ENCODE data around the gene RAB25. TPM values are rescaled to one million over a fixed set of nuclear protein-coding genes. Genes with fewer than 3 reads are reported as not detected.
"Not testable (repeated sequence)": the region's sequence is repeated elsewhere in the genome, so short reads cannot be mapped to it uniquely, and the experiment has no call there.

RAB25 gene
- total RNA-seq, 1 donor from 2014 or later, result 3.1 TPM

DNA sequence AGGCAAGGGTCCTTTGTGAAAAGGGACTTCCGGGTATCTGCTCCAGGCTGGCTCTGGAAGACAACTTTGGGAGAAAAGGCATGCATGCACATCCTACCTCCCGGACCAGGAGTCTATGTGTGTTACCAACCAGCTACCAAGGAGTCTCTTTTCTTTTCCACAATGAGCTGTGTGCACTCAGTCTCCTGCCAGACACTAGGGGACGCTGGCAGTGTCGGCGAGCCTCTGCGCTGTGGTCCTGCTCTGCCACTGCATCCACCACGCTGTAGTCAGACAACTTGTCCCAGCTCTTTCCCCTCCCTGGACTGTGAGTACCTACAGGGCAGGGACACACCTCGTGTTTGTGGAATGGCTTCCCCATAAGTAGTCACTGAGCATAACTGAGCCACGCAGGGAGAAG, 35.1 kb upstream of the RAB25 start:
- H2AFZ ChIP-seq (ENCODE audit: low read depth, low read length), result peak overlapping the region; percentile 59
- Mint-ChIP-seq H3K27ac (ENCODE audit: unreplicated experiment) (no peak overlapping the region), H3K4me3 (ENCODE audit: unreplicated experiment) (no peak overlapping the region), H3K4me1 (ENCODE audit: low read depth, unreplicated experiment) (no peaks in the 10 kb centered on the region), H3K9me3 (ENCODE audit: unreplicated experiment) (no peaks in the 10 kb centered on the region), H3K36me3 (ENCODE audit: low read depth, unreplicated experiment) (no peaks in the 10 kb centered on the region), H3K27me3 (ENCODE audit: low read depth, unreplicated experiment) (peaks cover 19% of the 10 kb centered on the region)
- no peaks in the 10 kb centered on the region for H3K9me3 ChIP-seq (ENCODE audit: insufficient read depth, low read depth, low read length)
- TF ChIP-seq EZH2 (IDR thresholded peaks at IDR 0.05; ENCODE audit: insufficient read depth, low read length), result no peak
- TF ChIP-seq, protein P1, sequence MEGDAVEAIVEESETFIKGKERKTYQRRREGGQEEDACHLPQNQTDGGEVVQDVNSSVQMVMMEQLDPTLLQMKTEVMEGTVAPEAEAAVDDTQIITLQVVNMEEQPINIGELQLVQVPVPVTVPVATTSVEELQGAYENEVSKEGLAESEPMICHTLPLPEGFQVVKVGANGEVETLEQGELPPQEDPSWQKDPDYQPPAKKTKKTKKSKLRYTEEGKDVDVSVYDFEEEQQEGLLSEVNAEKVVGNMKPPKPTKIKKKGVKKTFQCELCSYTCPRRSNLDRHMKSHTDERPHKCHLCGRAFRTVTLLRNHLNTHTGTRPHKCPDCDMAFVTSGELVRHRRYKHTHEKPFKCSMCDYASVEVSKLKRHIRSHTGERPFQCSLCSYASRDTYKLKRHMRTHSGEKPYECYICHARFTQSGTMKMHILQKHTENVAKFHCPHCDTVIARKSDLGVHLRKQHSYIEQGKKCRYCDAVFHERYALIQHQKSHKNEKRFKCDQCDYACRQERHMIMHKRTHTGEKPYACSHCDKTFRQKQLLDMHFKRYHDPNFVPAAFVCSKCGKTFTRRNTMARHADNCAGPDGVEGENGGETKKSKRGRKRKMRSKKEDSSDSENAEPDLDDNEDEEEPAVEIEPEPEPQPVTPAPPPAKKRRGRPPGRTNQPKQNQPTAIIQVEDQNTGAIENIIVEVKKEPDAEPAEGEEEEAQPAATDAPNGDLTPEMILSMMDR (IDR thresholded peaks at IDR 0.05; ENCODE audit: insufficient read depth, low read depth, low read length), result peak; percentile 54
- H3K27me3 ChIP-seq (ENCODE audit: insufficient read depth, low read length), result no peaks in the 10 kb centered on the region
- H3K79me2 ChIP-seq (ENCODE audit: insufficient read depth, low read length), result no peaks in the 10 kb centered on the region
- no peaks in the 10 kb centered on the region for H4K20me1 ChIP-seq (ENCODE audit: insufficient read depth, low read length)
- H3K4me3 ChIP-seq (ENCODE audit: insufficient read depth, low read depth, low read length), result no peak overlapping the region
- FAIRE-seq, result no peak
- H3K9ac ChIP-seq (ENCODE audit: low read length), result no peak overlapping the region
- H3K4me1 ChIP-seq (ENCODE audit: insufficient read depth, low read length), result peaks cover 5% of the 10 kb centered on the region
- H3K4me2 ChIP-seq (ENCODE audit: low read length), result peak overlapping the region; percentile 19
- H3K27ac ChIP-seq (ENCODE audit: low read depth, low read length), result no peak overlapping the region
- peak; percentile 23 for DNase-seq (ENCODE audit: low read depth)
- no peaks in the 10 kb centered on the region for H3K36me3 ChIP-seq (ENCODE audit: insufficient read depth, low read length)

DNA sequence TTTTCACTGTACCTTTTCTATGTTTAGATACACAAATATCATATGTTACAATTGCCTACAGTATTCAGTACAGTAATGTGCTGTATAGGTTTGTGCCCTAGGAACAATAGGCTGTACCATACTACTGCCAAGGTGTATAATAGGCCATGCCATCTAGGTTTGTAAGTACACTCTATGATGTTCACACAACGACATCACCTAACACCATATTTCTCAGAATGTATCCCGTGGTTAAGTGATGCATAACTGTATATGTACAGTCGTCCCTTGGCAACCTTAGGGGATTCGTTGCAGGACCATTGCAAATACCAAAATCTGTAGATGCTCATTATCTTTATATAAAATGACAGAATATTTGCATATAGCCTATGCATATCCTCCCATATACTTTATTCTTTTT, 34.4 kb upstream of the RAB25 start:
- peaks cover 19% of the 10 kb centered on the region for H3K27me3 Mint-ChIP-seq (ENCODE audit: low read depth, unreplicated experiment)
- H3K79me2 ChIP-seq (ENCODE audit: insufficient read depth, low read length), result no peaks in the 10 kb centered on the region
- no peaks in the 10 kb centered on the region for H3K9me3 Mint-ChIP-seq (ENCODE audit: unreplicated experiment)
- H4K20me1 ChIP-seq (ENCODE audit: insufficient read depth, low read length), result no peaks in the 10 kb centered on the region
- no peak overlapping the region for H3K4me3 ChIP-seq (ENCODE audit: insufficient read depth, low read depth, low read length)
- DNase-seq (ENCODE audit: low read depth), result no peak
- no peaks in the 10 kb centered on the region for H3K27me3 ChIP-seq (ENCODE audit: insufficient read depth, low read length)
- H3K4me1 Mint-ChIP-seq (ENCODE audit: low read depth, unreplicated experiment), result no peaks in the 10 kb centered on the region
- H3K27ac Mint-ChIP-seq (ENCODE audit: unreplicated experiment), result no peak overlapping the region
- H3K9ac ChIP-seq (ENCODE audit: low read length), result no peak overlapping the region
- H3K36me3 Mint-ChIP-seq (ENCODE audit: low read depth, unreplicated experiment), result no peaks in the 10 kb centered on the region
- H3K27ac ChIP-seq (ENCODE audit: low read depth, low read length), result no peak overlapping the region
- H3K9me3 ChIP-seq (ENCODE audit: insufficient read depth, low read depth, low read length), result no peaks in the 10 kb centered on the region
- TF ChIP-seq, protein P1 (IDR thresholded peaks at IDR 0.05; ENCODE audit: insufficient read depth, low read depth, low read length), result no peak
- TF ChIP-seq EZH2 (IDR thresholded peaks at IDR 0.05; ENCODE audit: insufficient read depth, low read length), result no peak
- H3K4me1 ChIP-seq (ENCODE audit: insufficient read depth, low read length), result peaks cover 2% of the 10 kb centered on the region
- no peak for FAIRE-seq
- no peak overlapping the region for H2AFZ ChIP-seq (ENCODE audit: low read depth, low read length)
- H3K4me2 ChIP-seq (ENCODE audit: low read length), result no peak overlapping the region
- no peaks in the 10 kb centered on the region for H3K36me3 ChIP-seq (ENCODE audit: insufficient read depth, low read length)
- no peak overlapping the region for H3K4me3 Mint-ChIP-seq (ENCODE audit: unreplicated experiment)

DNA sequence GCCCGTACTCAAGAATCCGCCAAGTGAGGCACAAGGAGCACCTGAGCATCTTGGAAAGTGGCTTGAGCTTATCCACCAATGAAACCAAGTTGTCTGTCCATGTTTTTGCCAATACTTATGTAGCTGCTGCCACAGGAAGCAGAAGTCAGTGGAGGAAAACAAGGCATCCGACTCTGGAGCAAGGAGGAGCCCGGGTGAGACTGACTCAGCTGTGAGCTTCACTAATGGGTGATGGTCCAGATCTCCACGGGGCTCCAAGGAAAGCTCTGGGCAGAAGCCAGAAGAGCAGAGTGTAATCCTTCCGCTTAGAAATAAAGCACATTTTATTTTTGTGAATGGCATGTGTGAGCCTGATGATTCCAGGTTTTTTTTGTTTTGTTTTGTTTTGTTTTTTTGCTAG, 27.9 kb upstream of the RAB25 start:
- H3K4me3 ChIP-seq (ENCODE audit: insufficient read depth, low read depth, low read length), result no peak overlapping the region
- H3K4me2 ChIP-seq (ENCODE audit: low read length), result no peak overlapping the region
- no peak overlapping the region for H3K27ac Mint-ChIP-seq (ENCODE audit: unreplicated experiment)
- no peaks in the 10 kb centered on the region for H4K20me1 ChIP-seq (ENCODE audit: insufficient read depth, low read length)
- no peak for FAIRE-seq
- H3K9ac ChIP-seq (ENCODE audit: low read length), result no peak overlapping the region
- no peak for TF ChIP-seq EZH2 (IDR thresholded peaks at IDR 0.05; ENCODE audit: insufficient read depth, low read length)
- TF ChIP-seq, protein P1 (IDR thresholded peaks at IDR 0.05; ENCODE audit: insufficient read depth, low read depth, low read length), result no peak
- no peaks in the 10 kb centered on the region for H3K9me3 ChIP-seq (ENCODE audit: insufficient read depth, low read depth, low read length)
- no peaks in the 10 kb centered on the region for H3K27me3 ChIP-seq (ENCODE audit: insufficient read depth, low read length)
- H3K4me1 ChIP-seq (ENCODE audit: insufficient read depth, low read length), result peaks cover 2% of the 10 kb centered on the region
- no peak overlapping the region for H3K27ac ChIP-seq (ENCODE audit: low read depth, low read length)
- H3K4me1 Mint-ChIP-seq (ENCODE audit: low read depth, unreplicated experiment), result no peaks in the 10 kb centered on the region
- no peaks in the 10 kb centered on the region for H3K36me3 ChIP-seq (ENCODE audit: insufficient read depth, low read length)
- no peaks in the 10 kb centered on the region for H3K27me3 Mint-ChIP-seq (ENCODE audit: low read depth, unreplicated experiment)
- H2AFZ ChIP-seq (ENCODE audit: low read depth, low read length), result no peak overlapping the region
- peaks cover 3% of the 10 kb centered on the region for H3K36me3 Mint-ChIP-seq (ENCODE audit: low read depth, unreplicated experiment)
- H3K79me2 ChIP-seq (ENCODE audit: insufficient read depth, low read length), result no peaks in the 10 kb centered on the region
- H3K4me3 Mint-ChIP-seq (ENCODE audit: unreplicated experiment), result no peak overlapping the region
- no peaks in the 10 kb centered on the region for H3K9me3 Mint-ChIP-seq (ENCODE audit: unreplicated experiment)
- DNase-seq (ENCODE audit: low read depth), result no peak

DNA sequence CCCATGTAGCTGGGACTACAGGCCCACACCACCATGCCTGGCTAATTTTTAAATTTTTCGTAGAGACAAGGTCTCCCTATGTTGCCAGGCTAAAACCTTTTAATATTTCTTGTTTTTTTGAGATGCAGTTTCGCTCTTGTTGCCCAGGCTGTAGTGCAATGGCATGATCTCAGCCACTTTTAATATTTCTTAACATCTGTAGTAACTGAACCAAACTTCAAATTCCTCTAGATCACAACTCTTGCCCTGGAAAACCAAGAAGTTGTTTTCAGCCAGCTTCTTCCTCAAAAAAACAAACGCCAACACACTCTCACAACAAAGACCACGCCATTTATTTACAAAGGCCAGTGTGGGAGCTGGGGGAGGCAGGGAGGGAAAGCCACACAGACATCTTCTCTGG, 26.0 kb upstream of the RAB25 start:
- not testable (repeated sequence) for H3K4me2 ChIP-seq (ENCODE audit: low read length); H3K4me1 ChIP-seq (ENCODE audit: insufficient read depth, low read length); H3K9me3 ChIP-seq (ENCODE audit: insufficient read depth, low read depth, low read length); H4K20me1 ChIP-seq (ENCODE audit: insufficient read depth, low read length); DNase-seq (ENCODE audit: low read depth); H3K79me2 ChIP-seq (ENCODE audit: insufficient read depth, low read length); H3K27me3 Mint-ChIP-seq (ENCODE audit: low read depth, unreplicated experiment); H3K4me3 ChIP-seq (ENCODE audit: insufficient read depth, low read depth, low read length); H3K4me1 Mint-ChIP-seq (ENCODE audit: low read depth, unreplicated experiment); H3K27ac ChIP-seq (ENCODE audit: low read depth, low read length); H2AFZ ChIP-seq (ENCODE audit: low read depth, low read length); H3K27me3 ChIP-seq (ENCODE audit: insufficient read depth, low read length); H3K36me3 Mint-ChIP-seq (ENCODE audit: low read depth, unreplicated experiment); H3K27ac Mint-ChIP-seq (ENCODE audit: unreplicated experiment); H3K9me3 Mint-ChIP-seq (ENCODE audit: unreplicated experiment); H3K36me3 ChIP-seq (ENCODE audit: insufficient read depth, low read length); FAIRE-seq; H3K9ac ChIP-seq (ENCODE audit: low read length); H3K4me3 Mint-ChIP-seq (ENCODE audit: unreplicated experiment)

Measured in astrocyte (in vitro differentiated cells and primary cell).